Loucy (cell line): ENCODE results near the gene SPIN1.

ENCODE experiments used
- H2AFZ ChIP-seq: fragments of 200-600 bp; sonication (generic); 2 replicates; pipeline ENCODE4 v1.6.0; 2016; ENCODE audit warnings: antibody characterized with exemption, mild to moderate bottlenecking, low read length, moderate library complexity
- H3F3A ChIP-seq: fragments of 200-600 bp; 2 replicates; pipeline ENCODE4 v1.6.0; 2016; ENCODE audit warnings: antibody characterized with exemption, low read depth, mild to moderate bottlenecking
- H3K27me3 ChIP-seq: fragments of 200-600 bp; sonication (generic); 2 replicates; pipeline ENCODE4 v1.6.1; 2014; ENCODE audit warnings: low read length, mild to moderate bottlenecking; ENCODE audit not compliant: insufficient read depth, poor library complexity, severe bottlenecking
- H3K36me3 ChIP-seq: fragments of 200-600 bp; sonication (generic); 2 replicates; pipeline ENCODE4 v1.6.1; 2016; ENCODE audit warnings: low read length; ENCODE audit not compliant: insufficient read depth
- H3K4me1 ChIP-seq: fragments of 200-600 bp; sonication (generic); 2 replicates; pipeline ENCODE4 v1.5.1; 2014; ENCODE audit warnings: low read length, mild to moderate bottlenecking; ENCODE audit not compliant: insufficient read depth, poor library complexity, severe bottlenecking
- H3K4me2 ChIP-seq: fragments of 200-600 bp; sonication (generic); 2 replicates; pipeline ENCODE4 v1.6.0; 2014; ENCODE audit warnings: antibody characterized with exemption, low read length, low read depth, mild to moderate bottlenecking; ENCODE audit not compliant: poor library complexity, severe bottlenecking
- H3K4me3 ChIP-seq: fragments of 200-600 bp; sonication (generic); 2 replicates; pipeline ENCODE4 v1.5.1; 2014; ENCODE audit warnings: low read length, mild to moderate bottlenecking, mixed read lengths; ENCODE audit not compliant: poor library complexity, severe bottlenecking
- H3K79me2 ChIP-seq: fragments of 200-600 bp; sonication (generic); 2 replicates; pipeline ENCODE4 v1.6.1; 2014; ENCODE audit warnings: low read length; ENCODE audit not compliant: insufficient read depth
- H3K9ac ChIP-seq: fragments of 200-600 bp; sonication (generic); 2 replicates; pipeline ENCODE4 v1.6.0; 2014; ENCODE audit warnings: mild to moderate bottlenecking, low read depth, low read length, moderate library complexity; ENCODE audit not compliant: poor library complexity, severe bottlenecking
- H3K9me2 ChIP-seq: fragments of 200-600 bp; sonication (generic); replicated peaks from 2 replicates; pipeline ENCODE4 v1.6.1; 2016; ENCODE audit warnings: low read depth, low read length, mixed read lengths
- H3K9me3 ChIP-seq: fragments of 200-600 bp; sonication (generic); 2 replicates; pipeline ENCODE4 v1.6.1; 2014; ENCODE audit warnings: mild to moderate bottlenecking, antibody characterized with exemption, low read length, low read depth; ENCODE audit not compliant: insufficient read depth
- H4K20me1 ChIP-seq: fragments of 200-600 bp; sonication (generic); 2 replicates; pipeline ENCODE4 v1.6.0; 2014; ENCODE audit warnings: antibody characterized with exemption, low read length, mild to moderate bottlenecking; ENCODE audit not compliant: insufficient read depth, poor library complexity, severe bottlenecking
- CTCF ChIP-seq: fragments of 200-600 bp; sonication (generic); conservative IDR thresholded peaks from 2 replicates; pipeline ENCODE4 v1.5.1; 2014; ENCODE audit warnings: mild to moderate bottlenecking, antibody characterized with exemption, low read length
- EZH2phosphoT487 ChIP-seq: fragments of 200-600 bp; IDR thresholded peaks from 2 replicates; pipeline ENCODE4 v1.6.1; 2018; ENCODE audit warnings: antibody characterized with exemption, mild to moderate bottlenecking, moderate library complexity, borderline replicate concordance

SPIN1 gene

GRCh38 chr9:88502552-88503034, 114.3 kb downstream of the SPIN1 start:
- H3K9ac ChIP-seq = no peak overlapping the region
- no peaks in the 10 kb centered on the region for H3K27me3 ChIP-seq
- H3F3A ChIP-seq = no peaks in the 10 kb centered on the region
- H3K4me1 ChIP-seq = no peaks in the 10 kb centered on the region
- H3K79me2 ChIP-seq = no peaks in the 10 kb centered on the region
- no peak overlapping the region for H3K4me3 ChIP-seq
- H4K20me1 ChIP-seq = no peaks in the 10 kb centered on the region
- H2AFZ ChIP-seq = no peak overlapping the region
- H3K9me3 ChIP-seq = no peaks in the 10 kb centered on the region
- no peaks in the 10 kb centered on the region for H3K36me3 ChIP-seq
- no peaks in the 10 kb centered on the region for H3K9me2 ChIP-seq
- H3K4me2 ChIP-seq = no peak overlapping the region
- no peak for TF ChIP-seq CTCF
- no peak for TF ChIP-seq EZH2phosphoT487

- H3K36me3 ChIP-seq = no peaks in the 10 kb centered on the region
- no peak overlapping the region for H2AFZ ChIP-seq
- no peaks in the 10 kb centered on the region for H4K20me1 ChIP-seq
- H3K9me2 ChIP-seq = no peaks in the 10 kb centered on the region
- H3K4me1 ChIP-seq = no peaks in the 10 kb centered on the region
- no peaks in the 10 kb centered on the region for H3K9me3 ChIP-seq
- no peak overlapping the region for H3K9ac ChIP-seq
- H3K4me2 ChIP-seq = no peak overlapping the region
- no peak overlapping the region for H3K4me3 ChIP-seq
- H3F3A ChIP-seq = no peaks in the 10 kb centered on the region
- H3K27me3 ChIP-seq = no peaks in the 10 kb centered on the region
- TF ChIP-seq CTCF (no peak), EZH2phosphoT487 (no peak)
- H3K79me2 ChIP-seq = no peaks in the 10 kb centered on the region
Measured at GRCh38 chr9:88503081-88503844, 115.0 kb downstream of the SPIN1 start.

GRCh38 chr9:88503845-88504764, 115.9 kb downstream of the SPIN1 start:
- Histone ChIP-seq H3F3A (no peaks in the 10 kb centered on the region), H3K79me2 (no peaks in the 10 kb centered on the region), H3K9ac (no peak overlapping the region), H3K4me1 (no peaks in the 10 kb centered on the region), H3K4me2 (no peak overlapping the region), H3K4me3 (no peak overlapping the region), H3K9me3 (no peaks in the 10 kb centered on the region), H3K9me2 (no peaks in the 10 kb centered on the region), H4K20me1 (no peaks in the 10 kb centered on the region), H2AFZ (no peak overlapping the region), H3K27me3 (no peaks in the 10 kb centered on the region), H3K36me3 (no peaks in the 10 kb centered on the region)
- TF ChIP-seq CTCF (no peak), EZH2phosphoT487 (no peak)
